Activated T-cell treated with anti-CD3 and anti-CD28 coated beads, Interleukin-2, amount 50 U/mL, for 24 hours (primary cell): ENCODE results near the gene GTPBP4.
A peak's percentile ranks its signal among the peaks of the same experiment; 100 is the strongest.
"Not testable (repeated sequence)": the region's sequence is repeated elsewhere in the genome, so short reads cannot be mapped to it uniquely, and the experiment has no call there.

Experiments
- DNase-seq: peaks from one replicate; pipeline ENCODE4 v3.0.0-alpha.2; 2020
- H3K27ac Mint-ChIP-seq: 2 replicates; pipeline ENCODE4 v1.8.0; 2020; ENCODE audit warnings: mild to moderate bottlenecking, mixed read lengths
- H3K27me3 Mint-ChIP-seq: 2 replicates; pipeline ENCODE4 v1.8.0; 2020; ENCODE audit warnings: mixed read lengths
- H3K36me3 Mint-ChIP-seq: 2 replicates; pipeline ENCODE4 v1.8.0; 2020; ENCODE audit warnings: low read depth, mixed read lengths
- H3K4me1 Mint-ChIP-seq: 2 replicates; pipeline ENCODE4 v1.8.0; 2020; ENCODE audit warnings: low read depth, mixed read lengths
- H3K4me3 Mint-ChIP-seq: 2 replicates; pipeline ENCODE4 v1.8.0; 2020; ENCODE audit warnings: mild to moderate bottlenecking, moderate library complexity, mixed read lengths
- H3K9me3 Mint-ChIP-seq: 2 replicates; pipeline ENCODE4 v1.8.0; 2020; ENCODE audit warnings: mixed read lengths

GTPBP4 gene

DNA sequence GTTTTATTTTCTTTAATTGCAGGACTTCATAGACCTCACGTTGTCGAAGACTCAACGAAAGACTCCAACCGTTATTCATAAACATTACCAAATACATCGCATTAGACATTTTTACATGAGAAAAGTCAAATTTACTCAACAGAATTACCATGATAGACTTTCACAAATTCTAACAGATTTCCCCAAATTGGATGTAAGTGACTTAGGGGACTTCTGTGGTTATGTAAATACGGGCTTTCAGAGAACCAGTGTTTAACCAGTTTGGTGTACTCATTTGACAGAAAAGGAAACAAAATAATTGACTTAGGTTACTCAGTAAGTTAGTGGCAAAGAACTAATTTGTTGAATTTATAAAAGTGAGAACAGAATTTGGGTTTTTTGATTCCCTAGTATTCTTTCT is 4.2 kb downstream of the GTPBP4 start:
- H3K4me1 Mint-ChIP-seq: peaks cover 39% of the 10 kb centered on the region
- H3K27me3 Mint-ChIP-seq: no peaks in the 10 kb centered on the region
- H3K4me3 Mint-ChIP-seq: no peak overlapping the region
- no peak for DNase-seq
- peaks cover 91% of the 10 kb centered on the region for H3K36me3 Mint-ChIP-seq
- peak overlapping the region; percentile 39 for H3K27ac Mint-ChIP-seq
- no peaks in the 10 kb centered on the region for H3K9me3 Mint-ChIP-seq

DNA sequence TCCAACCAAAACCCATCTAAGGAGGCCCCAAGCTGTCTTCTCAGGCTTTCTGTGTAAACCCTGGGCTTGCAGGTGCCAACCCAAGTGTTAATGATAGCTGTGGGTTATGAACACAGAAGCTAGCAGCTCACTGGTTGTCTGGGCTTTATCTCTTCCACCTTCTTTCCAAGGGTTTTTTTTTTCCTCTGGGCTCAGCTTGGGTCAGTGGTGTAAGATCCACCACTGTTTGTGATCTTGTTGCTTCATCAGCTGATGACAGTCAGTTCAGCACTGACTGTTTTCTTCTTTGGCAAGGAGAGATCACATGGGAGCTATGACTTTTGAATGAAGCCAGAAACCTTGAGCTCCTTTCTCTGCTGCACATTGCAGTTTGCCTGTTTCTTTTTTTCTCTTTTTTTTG is 4.6 kb downstream of the GTPBP4 start:
- Mint-ChIP-seq H3K4me1 (peaks cover 40% of the 10 kb centered on the region), H3K9me3 (no peaks in the 10 kb centered on the region), H3K27ac (peak overlapping the region; percentile 39), H3K27me3 (no peaks in the 10 kb centered on the region), H3K4me3 (no peak overlapping the region), H3K36me3 (peaks cover 94% of the 10 kb centered on the region)
- DNase-seq: no peak

DNA sequence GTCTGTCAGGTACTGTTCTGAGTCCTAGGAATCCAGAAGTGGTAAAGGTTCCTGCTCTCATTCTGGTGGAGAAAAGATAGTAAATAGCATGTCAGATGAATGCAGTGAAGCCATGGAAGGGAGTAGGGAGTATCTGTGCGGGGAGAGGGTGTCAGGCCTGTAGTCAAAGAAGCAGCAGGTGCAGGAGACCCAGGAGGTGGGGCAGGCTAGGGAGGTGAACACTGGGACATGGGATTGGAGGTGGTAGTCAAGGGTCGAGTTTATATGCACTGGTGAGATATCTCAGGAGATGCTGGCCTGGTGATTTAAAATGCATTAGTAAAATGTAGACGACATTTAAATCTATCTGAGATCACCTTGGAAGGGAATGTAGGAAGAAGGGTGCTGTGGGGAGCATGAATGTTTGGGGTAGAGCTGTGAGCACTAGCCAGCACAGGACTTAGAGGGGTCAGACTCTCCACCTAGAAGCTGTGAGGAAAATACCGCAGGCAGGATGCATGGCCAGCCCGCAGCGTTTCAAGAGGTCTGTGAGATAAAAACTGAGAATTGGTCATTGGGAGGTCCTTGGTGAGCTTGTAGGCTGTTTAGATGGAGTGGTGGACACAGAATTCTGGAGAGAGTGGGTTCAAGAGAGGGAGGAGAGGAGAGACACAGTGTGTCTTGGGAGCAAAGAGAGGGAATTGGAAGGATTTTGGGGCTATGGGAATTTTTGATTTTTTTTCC is 6.8 kb downstream of the GTPBP4 start:
- Mint-ChIP-seq H3K4me1 (peaks cover 28% of the 10 kb centered on the region), H3K36me3 (peaks cover 94% of the 10 kb centered on the region), H3K27ac (peak overlapping the region; percentile 20), H3K4me3 (no peak overlapping the region), H3K27me3 (no peaks in the 10 kb centered on the region), H3K9me3 (no peaks in the 10 kb centered on the region)
- DNase-seq: no peak

DNA sequence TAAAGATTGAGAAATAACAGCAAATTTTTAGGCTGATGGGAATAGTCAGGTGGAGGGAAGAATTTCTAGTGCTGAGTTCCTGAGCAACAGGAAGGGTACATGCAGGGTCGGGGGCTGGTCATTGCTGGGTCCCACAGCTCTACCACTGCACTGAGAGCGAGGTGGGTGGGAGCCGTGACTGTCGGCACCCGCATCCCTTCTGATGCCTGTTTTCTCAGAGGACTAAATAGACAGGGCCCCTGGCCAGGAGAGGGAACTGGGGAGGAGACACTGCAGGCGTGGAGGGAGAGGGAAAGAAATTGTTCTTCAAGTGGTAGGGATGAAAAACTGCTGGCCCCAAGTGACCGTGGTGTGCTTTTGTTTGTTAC is 7.3 kb downstream of the GTPBP4 start:
- Mint-ChIP-seq H3K36me3 (peaks cover 94% of the 10 kb centered on the region), H3K4me1 (peaks cover 24% of the 10 kb centered on the region), H3K4me3 (no peak overlapping the region), H3K9me3 (no peaks in the 10 kb centered on the region), H3K27ac (peak overlapping the region; percentile 20), H3K27me3 (no peaks in the 10 kb centered on the region)
- no peak for DNase-seq

DNA sequence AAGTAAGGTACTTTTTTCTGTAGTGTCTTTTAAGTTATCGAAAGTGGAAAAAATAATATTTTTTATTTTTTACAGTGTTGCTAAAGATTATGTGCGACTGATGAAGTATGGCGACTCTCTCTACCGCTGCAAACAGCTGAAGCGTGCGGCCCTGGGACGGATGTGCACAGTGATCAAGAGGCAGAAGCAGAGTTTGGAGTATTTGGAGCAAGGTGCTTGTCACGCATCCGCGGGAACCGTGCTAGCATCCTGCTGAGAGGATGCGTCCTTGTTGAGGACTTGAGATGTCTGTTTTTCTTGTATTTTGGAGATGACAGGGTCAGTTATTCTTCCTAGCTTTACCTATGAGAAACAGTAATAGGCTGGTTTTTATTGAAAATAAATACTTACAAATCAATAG is 7.8 kb downstream of the GTPBP4 start:
- H3K9me3 Mint-ChIP-seq: no peaks in the 10 kb centered on the region
- H3K4me3 Mint-ChIP-seq: no peak overlapping the region
- H3K27ac Mint-ChIP-seq: no peak overlapping the region
- peaks cover 94% of the 10 kb centered on the region for H3K36me3 Mint-ChIP-seq
- no peak for DNase-seq
- H3K4me1 Mint-ChIP-seq: peaks cover 22% of the 10 kb centered on the region
- H3K27me3 Mint-ChIP-seq: no peaks in the 10 kb centered on the region

DNA sequence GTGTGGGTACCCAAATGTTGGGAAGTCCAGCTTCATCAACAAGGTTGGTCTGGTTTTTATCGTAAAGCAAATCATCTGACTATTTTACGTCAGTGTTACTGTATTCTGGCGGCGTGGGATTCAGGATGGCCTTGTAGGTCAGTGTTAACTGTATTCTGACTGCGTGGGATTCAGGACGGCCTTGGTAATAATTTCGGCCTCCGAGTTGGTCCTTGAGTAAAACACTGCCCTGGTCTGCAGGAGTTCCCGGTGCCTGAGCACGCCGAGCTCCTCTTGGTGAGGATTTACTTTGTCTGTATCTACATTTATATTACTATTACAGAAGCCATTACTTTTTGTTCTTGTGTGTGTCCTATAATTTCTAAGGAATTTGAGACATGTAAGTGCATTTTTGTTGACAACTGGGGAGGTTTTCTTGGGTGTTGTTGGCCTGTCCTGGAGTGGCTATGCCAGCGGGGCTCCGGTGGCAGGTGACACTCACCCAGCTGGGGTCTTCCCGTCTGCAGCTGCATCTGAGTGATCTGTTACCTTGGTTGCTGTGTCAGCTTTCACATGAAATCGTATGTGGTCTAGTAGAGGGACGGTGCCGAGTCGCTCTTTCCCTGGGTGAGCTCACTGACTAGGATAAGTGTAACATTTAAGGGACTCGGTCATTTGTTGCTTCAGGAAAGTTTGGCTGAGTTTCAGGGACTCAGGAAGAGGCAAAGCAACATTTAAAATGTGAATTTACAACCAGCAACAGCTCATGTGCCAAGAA is 9.2 kb downstream of the GTPBP4 start:
- Mint-ChIP-seq H3K4me1 (peaks cover 25% of the 10 kb centered on the region), H3K9me3 (no peaks in the 10 kb centered on the region), H3K27me3 (no peaks in the 10 kb centered on the region), H3K27ac (peak overlapping the region; percentile 19), H3K36me3 (peaks cover 97% of the 10 kb centered on the region), H3K4me3 (no peak overlapping the region)
- DNase-seq: no peak

DNA sequence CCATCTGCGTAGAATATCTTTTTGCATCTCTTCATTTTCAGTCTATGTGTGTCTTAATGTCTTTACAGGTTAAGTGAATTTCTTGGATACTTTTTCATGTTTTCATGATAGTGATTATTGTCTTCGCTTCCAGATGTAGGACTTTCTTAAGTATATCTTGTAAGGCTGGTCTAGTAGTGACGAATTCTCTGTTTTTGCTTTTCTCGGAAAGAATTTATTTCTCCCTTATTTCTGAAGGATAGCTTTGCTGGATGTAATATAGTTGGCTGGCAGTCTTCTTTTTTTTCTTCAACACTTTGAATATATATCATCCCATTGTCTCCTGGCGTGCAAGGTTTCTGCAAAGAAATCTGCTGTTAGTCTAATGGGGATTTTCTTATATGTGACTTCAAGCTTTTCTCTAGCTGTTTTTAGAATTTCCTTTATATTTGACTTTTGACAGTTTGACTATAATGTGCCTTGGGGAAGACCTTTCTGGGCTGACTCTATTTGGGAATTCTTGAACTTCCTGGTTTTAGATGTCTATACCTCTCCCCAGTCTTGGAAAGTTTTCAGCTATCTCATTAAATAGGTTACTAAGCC is 14.3 kb downstream of the GTPBP4 start:
- Mint-ChIP-seq H3K4me1 (peaks cover 16% of the 10 kb centered on the region), H3K36me3 (peaks cover 98% of the 10 kb centered on the region), H3K27ac (no peak overlapping the region), H3K4me3 (no peak overlapping the region), H3K9me3 (no peaks in the 10 kb centered on the region), H3K27me3 (no peaks in the 10 kb centered on the region)
- DNase-seq: no peak

DNA sequence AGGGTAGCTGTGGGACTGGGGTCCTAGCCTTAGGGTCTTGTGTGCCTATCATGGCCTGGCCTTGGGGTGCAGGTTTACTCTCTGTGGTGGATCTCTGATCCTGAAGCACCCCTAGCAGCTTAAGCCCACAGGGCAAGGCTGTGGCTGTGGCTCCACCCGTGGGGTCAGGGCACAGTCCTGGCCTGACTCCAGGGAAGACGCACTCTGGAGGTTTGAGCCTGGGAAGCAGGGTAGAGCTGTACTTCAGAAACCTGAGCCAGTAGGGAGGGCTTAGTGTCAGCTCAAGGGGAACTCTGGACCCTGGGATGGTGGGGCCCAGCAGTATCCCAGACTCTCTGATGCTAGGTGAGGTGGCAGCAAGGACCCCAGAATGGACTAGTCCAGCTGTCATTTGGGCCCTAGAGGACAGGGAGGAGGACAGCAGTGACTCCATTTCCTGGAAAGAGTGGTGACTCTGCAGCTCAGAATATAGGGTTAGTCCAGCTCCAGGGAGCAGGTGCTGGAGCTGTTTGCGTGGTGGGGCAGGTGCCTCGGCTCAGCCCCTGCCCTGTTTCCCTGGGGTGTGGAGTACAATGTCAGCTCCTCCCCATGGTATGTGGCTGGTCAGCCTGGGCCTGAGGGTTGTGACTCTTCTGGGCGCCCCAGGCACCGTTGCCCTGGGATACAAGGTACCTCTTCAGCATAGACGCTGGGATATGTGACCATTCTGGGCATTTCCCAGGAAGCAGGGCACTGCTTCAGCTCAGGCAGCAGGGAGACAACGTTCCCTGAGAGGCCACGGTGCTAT is 15.8 kb downstream of the GTPBP4 start:
- peaks cover 99% of the 10 kb centered on the region for H3K36me3 Mint-ChIP-seq
- H3K27me3 Mint-ChIP-seq: no peaks in the 10 kb centered on the region
- DNase-seq: no peak
- H3K4me3 Mint-ChIP-seq: no peak overlapping the region
- H3K27ac Mint-ChIP-seq: no peak overlapping the region
- peaks cover 13% of the 10 kb centered on the region for H3K4me1 Mint-ChIP-seq
- H3K9me3 Mint-ChIP-seq: no peaks in the 10 kb centered on the region

DNA sequence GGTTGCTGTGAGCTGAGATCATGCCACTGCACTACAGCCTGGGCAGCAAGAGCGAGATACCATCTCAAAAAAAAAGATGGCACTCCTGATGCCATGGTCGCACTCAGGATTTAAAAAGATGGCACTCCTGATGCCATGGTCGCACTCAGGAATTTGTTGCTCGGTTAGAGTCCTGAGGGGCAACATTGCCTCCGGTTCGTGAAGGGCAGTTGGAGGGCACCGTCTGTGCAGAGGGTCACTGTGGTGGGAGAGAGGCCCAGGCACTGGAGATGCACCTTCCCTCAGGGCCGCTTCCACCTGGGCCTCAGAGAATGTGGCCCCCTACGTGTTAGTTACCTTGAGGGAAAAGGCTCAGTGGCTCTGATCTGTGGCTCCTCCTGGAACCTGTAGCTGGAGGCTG is 18.3 kb downstream of the GTPBP4 start:
- no peak overlapping the region for H3K4me3 Mint-ChIP-seq
- DNase-seq: no peak
- H3K27me3 Mint-ChIP-seq: no peaks in the 10 kb centered on the region
- peaks cover 98% of the 10 kb centered on the region for H3K36me3 Mint-ChIP-seq
- peaks cover 4% of the 10 kb centered on the region for H3K4me1 Mint-ChIP-seq
- no peak overlapping the region for H3K27ac Mint-ChIP-seq
- no peaks in the 10 kb centered on the region for H3K9me3 Mint-ChIP-seq

DNA sequence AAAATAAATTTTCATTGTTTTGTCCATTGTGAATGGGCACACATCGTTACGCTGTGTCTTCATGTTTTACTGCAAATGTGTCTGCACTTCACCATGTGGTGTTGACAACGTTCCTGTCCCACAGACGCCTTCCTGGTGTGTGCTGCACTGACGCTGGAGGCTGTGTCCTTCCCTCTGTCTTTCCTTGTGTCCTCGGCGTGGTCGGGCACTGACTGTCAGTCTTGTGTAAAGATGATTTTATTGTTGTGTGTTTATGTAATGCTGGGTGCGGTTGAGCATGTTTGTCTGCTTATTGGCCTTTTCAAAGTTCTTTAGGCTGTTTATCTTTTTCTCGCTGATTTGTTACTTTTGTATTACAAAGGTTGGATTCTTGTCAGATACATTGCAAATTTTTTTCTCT is 19.3 kb downstream of the GTPBP4 start:
- H3K36me3 Mint-ChIP-seq: peaks cover 98% of the 10 kb centered on the region
- H3K4me3 Mint-ChIP-seq: no peak overlapping the region
- H3K27me3 Mint-ChIP-seq: no peaks in the 10 kb centered on the region
- no peak for DNase-seq
- H3K4me1 Mint-ChIP-seq: no peaks in the 10 kb centered on the region
- peak overlapping the region; percentile 4 for H3K27ac Mint-ChIP-seq
- H3K9me3 Mint-ChIP-seq: no peaks in the 10 kb centered on the region

DNA sequence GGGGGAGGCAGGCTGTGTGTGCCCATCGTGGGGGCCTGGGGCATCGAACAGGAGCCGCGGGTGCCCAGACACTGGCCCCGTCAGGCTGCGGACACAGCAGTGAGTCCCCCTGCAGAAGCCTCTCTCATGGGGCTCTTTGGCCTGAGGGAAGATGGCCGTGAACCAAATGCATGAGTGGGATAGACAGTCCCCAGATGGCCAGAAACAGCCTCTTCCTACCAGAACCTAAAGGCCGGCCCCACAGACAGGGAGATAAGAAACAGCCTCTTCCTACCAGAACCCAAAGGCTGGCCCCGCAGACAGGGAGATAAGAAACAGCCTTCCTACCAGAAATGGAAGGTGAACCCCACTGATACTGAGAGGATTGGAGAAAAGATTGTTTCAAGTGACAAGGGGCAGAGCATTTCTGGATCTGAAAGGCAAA is 20.8 kb downstream of the GTPBP4 start:
- Mint-ChIP-seq H3K4me3 (no peak overlapping the region), H3K36me3 (peaks cover 95% of the 10 kb centered on the region), H3K27ac (peak overlapping the region; percentile 9), H3K27me3 (no peaks in the 10 kb centered on the region), H3K9me3 (no peaks in the 10 kb centered on the region), H3K4me1 (no peaks in the 10 kb centered on the region)
- DNase-seq: no peak

DNA sequence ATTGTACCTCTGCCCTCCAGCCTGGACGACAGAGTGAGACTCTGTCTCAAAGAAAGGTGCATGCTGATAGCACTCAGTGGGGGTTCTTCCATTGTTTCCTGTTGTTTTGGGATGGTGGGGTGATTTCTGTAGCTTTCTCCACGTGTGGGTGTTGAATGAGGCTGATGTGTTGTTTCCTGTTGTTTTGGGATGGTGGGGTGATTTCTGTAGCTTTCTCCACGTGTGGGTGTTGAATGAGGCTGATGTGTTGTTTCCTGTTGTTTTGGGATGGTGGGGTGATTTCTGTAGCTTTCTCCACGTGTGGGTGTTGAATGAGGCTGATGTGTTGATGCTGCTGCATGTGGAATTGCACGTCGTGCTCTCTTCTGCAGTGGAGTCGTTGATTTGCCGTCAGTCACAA is 21.7 kb downstream of the GTPBP4 start:
- H3K9me3 Mint-ChIP-seq, H3K27ac Mint-ChIP-seq, DNase-seq, H3K27me3 Mint-ChIP-seq, H3K4me3 Mint-ChIP-seq, H3K4me1 Mint-ChIP-seq: not testable (repeated sequence)
- H3K36me3 Mint-ChIP-seq: peaks cover 95% of the 10 kb centered on the region

DNA sequence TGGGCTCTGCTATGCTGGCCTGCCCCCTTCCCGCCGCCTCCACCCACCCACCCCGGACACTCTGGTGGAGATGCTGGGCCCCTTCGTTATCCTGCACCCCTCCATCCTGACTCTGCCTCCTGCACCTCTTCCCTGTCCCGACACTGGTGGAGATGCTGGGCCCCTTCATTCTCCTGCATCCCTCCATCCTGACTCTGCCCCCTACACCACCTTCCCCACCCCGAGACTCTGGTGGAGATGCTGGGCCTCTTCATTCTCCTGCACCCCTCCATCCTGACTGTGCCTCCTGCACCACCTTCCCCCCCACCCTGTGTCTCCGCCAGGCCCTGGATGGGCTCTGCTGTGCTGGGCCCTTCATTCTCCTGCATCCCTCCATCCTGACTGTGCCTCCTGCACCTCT is 22.5 kb downstream of the GTPBP4 start:
- H3K9me3 Mint-ChIP-seq: no peaks in the 10 kb centered on the region
- peaks cover 91% of the 10 kb centered on the region for H3K36me3 Mint-ChIP-seq
- H3K27me3 Mint-ChIP-seq: no peaks in the 10 kb centered on the region
- H3K4me1 Mint-ChIP-seq: no peaks in the 10 kb centered on the region
- DNase-seq: no peak
- H3K4me3 Mint-ChIP-seq: no peak overlapping the region
- peak overlapping the region; percentile 16 for H3K27ac Mint-ChIP-seq

DNA sequence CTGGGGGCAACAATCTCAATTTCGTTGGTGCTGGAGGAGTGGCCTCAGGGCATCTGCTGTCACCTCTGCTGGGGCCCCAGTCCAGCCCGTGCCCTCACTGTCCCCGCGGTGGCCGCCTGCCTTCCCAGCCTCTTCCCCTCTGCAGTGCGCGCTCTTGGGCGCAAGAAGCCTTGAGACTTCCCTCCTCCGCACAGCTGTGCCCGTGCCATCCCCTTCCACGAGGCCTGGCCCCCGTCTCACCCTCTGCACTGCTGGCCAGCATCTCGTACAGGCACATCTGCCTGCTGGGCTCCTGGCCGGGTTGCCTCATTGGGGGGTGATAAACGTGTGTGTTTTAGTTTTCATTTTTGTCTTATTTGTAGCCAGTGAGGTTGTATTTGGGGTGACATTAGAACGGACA is 23.5 kb downstream of the GTPBP4 start:
- H3K4me1 Mint-ChIP-seq: no peaks in the 10 kb centered on the region
- H3K4me3 Mint-ChIP-seq: no peak overlapping the region
- DNase-seq: no peak
- H3K9me3 Mint-ChIP-seq: no peaks in the 10 kb centered on the region
- no peaks in the 10 kb centered on the region for H3K27me3 Mint-ChIP-seq
- no peak overlapping the region for H3K27ac Mint-ChIP-seq
- H3K36me3 Mint-ChIP-seq: peaks cover 91% of the 10 kb centered on the region
